Spleen (tissue), 7 donors: ENCODE data around the gene CDC6.

Experiments
- CTCF ChIP-seq, 11 experiments: fragments of 200-600 bp in 7 of 11; fragments of 450-650 bp in 4 of 11; sonication (generic) in 4 of 11; IDR thresholded peaks in 8 of 11; conservative IDR thresholded peaks in 3 of 11; 1 replicate in 7 of 11; 2 replicates in 4 of 11; pipeline versions ENCODE4 v1.4.0 to v1.8.0; 2016 to 2021; ENCODE audit warnings: antibody characterized with exemption in 11 of 11, inconsistent platforms in 4 of 11, mild to moderate bottlenecking in 1 of 11
- POLR2AphosphoS5 ChIP-seq, 3 donors: sonication (generic); formaldehyde crosslinking; IDR thresholded peaks; one replicate each; pipeline ENCODE4 v1.5.1; 2017; ENCODE audit warnings: antibody characterized with exemption in 3 of 3
- donor health status: DM: no; HTN: no; CAD: no; lungs with moderate emphysema.
- donor health status: DM: no; HTN: no; CAD: no.
- donor health status: DM: no; HTN: no; CAD: no.

- no peak for TF ChIP-seq CTCF (IDR thresholded peaks at IDR 0.05 in 8 of 11, conservative IDR thresholded peaks at IDR 0.05 in 3 of 11)
- TF ChIP-seq POLR2AphosphoS5 (IDR thresholded peaks at IDR 0.05) = peak in 1 of 3 donors; percentile 57
These were observed 62.4 kb downstream of the CDC6 start for GRCh38 chr17:40349895-40350688.
